Parathyroid adenoma (tissue), 2 donors: ENCODE results near the gene ATF7IP.

Experiments used
- H2AFZ ChIP-seq: fragments of 300-600 bp; sonication (generic); one replicate; pipeline ENCODE4 v1.7.0; 2017; ENCODE audit warnings: antibody characterized with exemption, mild to moderate bottlenecking
- H3K27ac ChIP-seq: fragments of 300-600 bp; sonication (generic); one replicate; pipeline ENCODE4 v1.7.0; 2017
- H3K27me3 ChIP-seq: fragments of 300-600 bp; sonication (generic); one replicate; pipeline ENCODE4 v1.7.0; 2017; ENCODE audit warnings: low read length; ENCODE audit not compliant: control insufficient read depth, insufficient read depth
- H3K36me3 ChIP-seq: fragments of 300-600 bp; sonication (generic); one replicate; pipeline ENCODE4 v1.7.0; 2017; ENCODE audit warnings: low read length; ENCODE audit not compliant: control insufficient read depth, insufficient read depth
- H3K4me1 ChIP-seq: fragments of 300-600 bp; sonication (generic); one replicate; pipeline ENCODE4 v1.7.0; 2017; ENCODE audit warnings: control low read depth
- H3K4me2 ChIP-seq: fragments of 300-600 bp; sonication (generic); one replicate; pipeline ENCODE4 v1.7.0; 2017; ENCODE audit warnings: low read length
- H3K4me3 ChIP-seq: fragments of 300-600 bp; sonication (generic); one replicate; pipeline ENCODE4 v1.7.0; 2017; ENCODE audit warnings: low read depth, low read length
- H3K79me2 ChIP-seq: fragments of 300-600 bp; sonication (generic); one replicate; pipeline ENCODE4 v1.7.0; 2017; ENCODE audit warnings: control low read depth
- H3K9ac ChIP-seq: fragments of 300-600 bp; sonication (generic); one replicate; pipeline ENCODE4 v1.7.0; 2017; ENCODE audit warnings: mild to moderate bottlenecking
- H3K9me3 ChIP-seq: fragments of 300-600 bp; sonication (generic); one replicate; pipeline ENCODE4 v1.7.0; 2017; ENCODE audit warnings: low read length; ENCODE audit not compliant: control insufficient read depth
- CTCF ChIP-seq: fragments of 300-600 bp; sonication (generic); IDR thresholded peaks from one replicate; pipeline ENCODE4 v1.7.0; 2017; ENCODE audit warnings: antibody characterized with exemption, mild to moderate bottlenecking
- donor health status: primary hyperparathyroidism.

Gene ATF7IP

GRCh38 chr12:14431975-14432374, 66.5 kb downstream of the ATF7IP start:
- no peak overlapping the region for H3K9ac ChIP-seq
- no peak for TF ChIP-seq CTCF
- H3K4me2 ChIP-seq, result no peak overlapping the region
- no peaks in the 10 kb centered on the region for H3K27me3 ChIP-seq
- peaks cover 2% of the 10 kb centered on the region for H3K36me3 ChIP-seq
- H3K9me3 ChIP-seq, result no peaks in the 10 kb centered on the region
- H2AFZ ChIP-seq, result no peak overlapping the region
- peaks cover 7% of the 10 kb centered on the region for H3K4me1 ChIP-seq
- peaks cover 67% of the 10 kb centered on the region for H3K79me2 ChIP-seq
- no peak overlapping the region for H3K4me3 ChIP-seq
- no peak overlapping the region for H3K27ac ChIP-seq

DNA sequence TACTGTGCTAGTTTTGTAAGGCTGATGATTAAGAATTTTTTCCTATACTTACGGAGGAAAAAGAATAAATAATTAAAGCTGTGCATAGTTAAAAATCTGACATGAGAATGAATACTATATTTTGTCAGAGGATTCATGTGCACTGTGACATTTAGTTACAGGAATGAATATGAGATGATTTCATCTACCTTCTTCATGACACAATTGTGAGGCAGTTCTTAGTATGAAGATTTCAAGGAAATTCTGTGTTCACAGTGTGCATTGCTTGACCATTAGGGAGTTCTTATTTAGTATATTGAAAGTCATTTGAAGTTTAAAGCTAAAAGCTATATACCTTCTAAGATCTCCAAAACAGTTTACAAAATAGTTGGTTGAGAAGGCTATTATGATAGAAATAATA, 70.1 kb downstream of the ATF7IP start:
- H3K9ac ChIP-seq, result no peak overlapping the region
- no peak overlapping the region for H3K27ac ChIP-seq
- no peaks in the 10 kb centered on the region for H3K36me3 ChIP-seq
- H3K27me3 ChIP-seq, result no peaks in the 10 kb centered on the region
- H2AFZ ChIP-seq, result no peak overlapping the region
- no peak overlapping the region for H3K4me3 ChIP-seq
- H3K79me2 ChIP-seq, result peaks cover 31% of the 10 kb centered on the region
- no peaks in the 10 kb centered on the region for H3K9me3 ChIP-seq
- no peak for TF ChIP-seq CTCF
- H3K4me2 ChIP-seq, result no peak overlapping the region
- H3K4me1 ChIP-seq, result no peaks in the 10 kb centered on the region

DNA sequence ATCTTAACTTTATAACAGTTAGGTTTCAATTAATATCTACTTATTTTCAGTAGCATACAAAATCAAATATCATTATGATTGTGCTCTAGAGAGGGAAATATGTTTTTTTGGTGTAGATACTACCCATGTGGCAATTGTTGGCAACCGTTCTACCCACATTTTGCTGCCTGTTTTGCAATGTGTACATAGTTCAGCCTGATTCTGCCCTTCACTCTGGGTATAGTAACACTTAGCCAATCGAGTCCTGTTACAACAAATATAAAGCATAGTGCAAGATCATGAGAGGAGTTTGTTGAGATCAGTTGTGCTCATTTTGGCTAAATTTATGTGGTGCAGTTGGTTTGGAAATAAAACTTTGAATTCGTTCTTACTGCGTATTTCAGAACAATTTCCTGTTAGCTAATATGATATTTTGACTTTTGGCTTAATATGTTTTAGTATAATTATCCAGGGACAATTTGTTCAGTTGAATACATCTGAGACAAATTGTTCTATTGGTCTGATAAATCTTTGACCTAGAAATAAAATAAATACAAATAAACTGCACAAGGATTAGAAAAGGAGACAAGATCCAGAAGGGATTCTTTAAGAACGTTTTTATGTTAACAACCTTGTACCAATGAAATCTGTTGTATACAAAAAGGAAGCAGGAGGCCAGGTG, 76.9 kb downstream of the ATF7IP start:
- no peak overlapping the region for H3K4me2 ChIP-seq
- no peaks in the 10 kb centered on the region for H3K4me1 ChIP-seq
- no peak overlapping the region for H2AFZ ChIP-seq
- peaks cover 3% of the 10 kb centered on the region for H3K36me3 ChIP-seq
- peaks cover 5% of the 10 kb centered on the region for H3K79me2 ChIP-seq
- TF ChIP-seq CTCF, result no peak
- H3K4me3 ChIP-seq, result no peak overlapping the region
- H3K9ac ChIP-seq, result no peak overlapping the region
- H3K9me3 ChIP-seq, result no peaks in the 10 kb centered on the region
- H3K27ac ChIP-seq, result peak overlapping the region; percentile 21
- no peaks in the 10 kb centered on the region for H3K27me3 ChIP-seq

- Histone ChIP-seq H3K79me2 (peaks cover 7% of the 10 kb centered on the region), H3K4me1 (no peaks in the 10 kb centered on the region), H3K36me3 (peaks cover 3% of the 10 kb centered on the region), H2AFZ (no peak overlapping the region), H3K4me2 (no peak overlapping the region), H3K9ac (no peak overlapping the region), H3K27ac (peak overlapping the region; percentile 21), H3K27me3 (no peaks in the 10 kb centered on the region), H3K4me3 (no peak overlapping the region), H3K9me3 (no peaks in the 10 kb centered on the region)
- no peak for TF ChIP-seq CTCF
Measured at GRCh38 chr12:14443531-14443930, 78.0 kb downstream of the ATF7IP start.

DNA sequence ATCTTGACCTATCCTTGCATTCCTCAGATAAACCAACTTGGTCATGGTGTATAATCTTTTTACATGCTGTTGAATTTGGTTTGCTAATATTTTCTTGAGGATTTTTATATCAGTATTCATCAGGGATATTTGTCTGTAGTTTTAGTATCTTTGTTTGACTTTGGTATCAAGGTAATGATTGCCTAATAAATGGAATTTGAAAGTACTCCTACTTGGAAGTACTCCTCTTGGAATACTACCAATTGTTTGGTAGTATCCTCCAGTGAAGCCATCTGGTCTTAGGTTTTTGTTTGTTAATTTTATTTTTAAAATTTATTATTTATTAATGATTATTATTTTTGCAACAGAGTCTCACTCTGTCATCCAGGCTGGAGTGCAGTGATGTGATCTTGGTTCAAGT, 85.0 kb downstream of the ATF7IP start:
- Histone ChIP-seq H2AFZ (no peak overlapping the region), H3K27me3 (no peaks in the 10 kb centered on the region), H3K9ac (no peak overlapping the region), H3K79me2 (peaks cover 39% of the 10 kb centered on the region), H3K4me3 (no peak overlapping the region), H3K27ac (no peak overlapping the region), H3K4me2 (no peak overlapping the region), H3K36me3 (no peaks in the 10 kb centered on the region), H3K4me1 (peaks cover 8% of the 10 kb centered on the region), H3K9me3 (no peaks in the 10 kb centered on the region)
- TF ChIP-seq CTCF, result no peak
